Kidney epithelial cell (primary cell): ENCODE results near the gene HSBP1L1. TPM values are rescaled to one million over a fixed set of nuclear protein-coding genes. Genes with fewer than 3 reads are reported as not detected.

Experiments
- DNase-seq: peaks from one replicate; pipeline ENCODE4 v3.0.0-alpha.2; 2010; ENCODE audit warnings: low read depth
- H3K27me3 ChIP-seq: 2 replicates; pipeline ENCODE4 v1.6.0; 2011; ENCODE audit warnings: low read length; ENCODE audit not compliant: control insufficient read depth, insufficient read depth
- H3K36me3 ChIP-seq: 2 replicates; pipeline ENCODE4 v1.5.1; 2011; ENCODE audit warnings: low read length; ENCODE audit not compliant: control insufficient read depth, insufficient read depth
- H3K4me3 ChIP-seq: 2 replicates; pipeline ENCODE4 v1.5.1; 2011; ENCODE audit warnings: low read depth, mild to moderate bottlenecking, control low read depth, low read length
- total RNA-seq: library from RNA; depleted of rRNA; stranded (reverse); fragments of >200 nt; gene quantifications from 2 replicates; pipeline ENCODE4 v1.2.3, GENCODE V29; 2015
- TF ChIP-seq, protein P1 (sequence below): IDR thresholded peaks from 2 replicates; pipeline ENCODE4 v1.5.1; 2011; ENCODE audit warnings: mild to moderate bottlenecking, moderate library complexity, low read length, control low read depth, inconsistent platforms; ENCODE audit not compliant: insufficient read depth, poor library complexity, severe bottlenecking

The HSBP1L1 gene
- total RNA-seq, 1 donor from 2014 or later = 26.4 TPM

DNA sequence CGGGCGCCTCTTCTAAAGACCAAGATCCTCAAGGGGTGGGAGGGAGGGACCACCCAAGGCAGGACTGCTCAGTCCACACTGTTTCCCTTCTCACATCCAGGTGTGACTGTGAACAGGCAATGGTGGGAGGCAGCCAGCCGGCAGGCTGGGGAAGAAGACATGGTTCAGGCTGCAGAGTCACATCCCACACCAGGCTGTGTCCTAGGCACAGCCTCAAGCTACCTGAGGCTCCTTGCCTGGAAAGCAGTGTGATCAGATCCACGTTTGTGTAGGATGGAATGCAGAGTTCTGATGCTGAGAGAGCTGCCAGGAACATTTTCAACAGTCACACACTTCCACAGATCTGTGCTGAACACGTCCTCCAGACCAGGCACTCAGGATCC lies 29.4 kb upstream of the HSBP1L1 start:
- TF ChIP-seq, protein P1, sequence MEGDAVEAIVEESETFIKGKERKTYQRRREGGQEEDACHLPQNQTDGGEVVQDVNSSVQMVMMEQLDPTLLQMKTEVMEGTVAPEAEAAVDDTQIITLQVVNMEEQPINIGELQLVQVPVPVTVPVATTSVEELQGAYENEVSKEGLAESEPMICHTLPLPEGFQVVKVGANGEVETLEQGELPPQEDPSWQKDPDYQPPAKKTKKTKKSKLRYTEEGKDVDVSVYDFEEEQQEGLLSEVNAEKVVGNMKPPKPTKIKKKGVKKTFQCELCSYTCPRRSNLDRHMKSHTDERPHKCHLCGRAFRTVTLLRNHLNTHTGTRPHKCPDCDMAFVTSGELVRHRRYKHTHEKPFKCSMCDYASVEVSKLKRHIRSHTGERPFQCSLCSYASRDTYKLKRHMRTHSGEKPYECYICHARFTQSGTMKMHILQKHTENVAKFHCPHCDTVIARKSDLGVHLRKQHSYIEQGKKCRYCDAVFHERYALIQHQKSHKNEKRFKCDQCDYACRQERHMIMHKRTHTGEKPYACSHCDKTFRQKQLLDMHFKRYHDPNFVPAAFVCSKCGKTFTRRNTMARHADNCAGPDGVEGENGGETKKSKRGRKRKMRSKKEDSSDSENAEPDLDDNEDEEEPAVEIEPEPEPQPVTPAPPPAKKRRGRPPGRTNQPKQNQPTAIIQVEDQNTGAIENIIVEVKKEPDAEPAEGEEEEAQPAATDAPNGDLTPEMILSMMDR = no peak
- peaks cover 1% of the 10 kb centered on the region for H3K36me3 ChIP-seq
- DNase-seq = no peak

DNA sequence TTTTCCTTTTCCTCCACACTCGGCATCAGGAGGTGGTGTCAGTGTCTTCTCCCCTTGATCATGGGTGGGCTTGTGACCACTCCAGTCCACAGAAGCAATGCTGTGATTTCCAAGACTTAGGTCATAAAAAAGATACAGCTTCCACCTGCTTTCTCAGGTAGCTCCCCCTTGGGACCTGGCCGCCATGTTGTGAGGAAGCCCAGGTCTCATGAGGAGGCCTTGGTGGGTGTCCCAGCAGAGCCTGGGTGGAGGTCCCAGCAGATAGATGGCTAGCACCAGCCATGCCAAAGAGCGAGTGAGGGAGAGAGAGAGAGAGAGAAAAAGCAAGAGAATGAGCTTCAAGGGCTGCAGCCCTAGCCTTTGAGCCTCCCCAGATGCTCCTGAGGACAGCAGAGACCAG lies 28.9 kb upstream of the HSBP1L1 start:
- Histone ChIP-seq H3K4me3 (no peak overlapping the region), H3K27me3 (no peaks in the 10 kb centered on the region), H3K36me3 (peaks cover 1% of the 10 kb centered on the region)
- TF ChIP-seq, protein P1 = no peak
- no peak for DNase-seq

More for the DNA sequence above, 29.4 kb upstream of the HSBP1L1 start:
- Histone ChIP-seq H3K27me3 (no peaks in the 10 kb centered on the region), H3K4me3 (no peak overlapping the region)

DNA sequence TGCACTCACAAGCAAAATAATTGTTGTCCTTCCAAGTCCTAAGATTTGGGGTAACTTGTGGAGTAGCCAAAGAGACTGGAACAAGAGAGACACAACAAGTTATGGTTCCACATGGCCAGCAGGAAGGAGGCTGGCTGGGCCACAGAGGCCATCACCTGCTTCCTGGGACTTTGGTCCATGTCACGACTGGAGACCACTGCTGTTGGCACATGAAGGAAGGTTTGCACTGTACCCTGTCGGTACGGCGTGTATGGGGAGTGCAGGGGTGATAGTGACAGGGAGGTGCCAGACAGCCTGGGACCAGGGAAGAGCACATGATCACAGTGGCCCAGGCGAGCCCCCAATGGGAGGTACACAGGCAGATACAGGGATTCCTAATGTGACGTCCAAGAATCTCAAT lies 28.5 kb upstream of the HSBP1L1 start:
- Histone ChIP-seq H3K4me3 (no peak overlapping the region), H3K27me3 (no peaks in the 10 kb centered on the region), H3K36me3 (peaks cover 1% of the 10 kb centered on the region)
- TF ChIP-seq, protein P1 = no peak
- no peak for DNase-seq

DNA sequence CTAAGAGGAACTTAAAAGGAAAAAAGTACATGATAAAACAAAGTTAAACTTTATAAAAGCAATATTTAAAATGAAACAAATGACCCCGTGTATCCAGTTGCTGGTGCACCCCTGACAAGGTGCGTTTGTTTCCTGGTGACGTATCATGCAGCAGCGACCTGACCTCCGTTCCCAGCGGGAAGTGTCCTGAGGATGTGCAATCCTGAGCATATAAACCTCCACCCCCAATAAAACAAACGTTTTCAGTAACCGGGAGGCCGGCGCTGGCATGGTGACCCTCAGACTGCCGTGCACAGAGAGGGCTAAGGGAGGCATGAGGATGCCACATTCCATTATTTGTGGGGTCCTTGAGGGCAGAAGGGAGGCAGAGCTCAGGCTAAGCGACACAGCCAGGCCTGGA lies 27.8 kb upstream of the HSBP1L1 start:
- Histone ChIP-seq H3K27me3 (no peaks in the 10 kb centered on the region), H3K4me3 (no peak overlapping the region), H3K36me3 (peaks cover 1% of the 10 kb centered on the region)
- DNase-seq = no peak
- TF ChIP-seq, protein P1 = no peak

DNA sequence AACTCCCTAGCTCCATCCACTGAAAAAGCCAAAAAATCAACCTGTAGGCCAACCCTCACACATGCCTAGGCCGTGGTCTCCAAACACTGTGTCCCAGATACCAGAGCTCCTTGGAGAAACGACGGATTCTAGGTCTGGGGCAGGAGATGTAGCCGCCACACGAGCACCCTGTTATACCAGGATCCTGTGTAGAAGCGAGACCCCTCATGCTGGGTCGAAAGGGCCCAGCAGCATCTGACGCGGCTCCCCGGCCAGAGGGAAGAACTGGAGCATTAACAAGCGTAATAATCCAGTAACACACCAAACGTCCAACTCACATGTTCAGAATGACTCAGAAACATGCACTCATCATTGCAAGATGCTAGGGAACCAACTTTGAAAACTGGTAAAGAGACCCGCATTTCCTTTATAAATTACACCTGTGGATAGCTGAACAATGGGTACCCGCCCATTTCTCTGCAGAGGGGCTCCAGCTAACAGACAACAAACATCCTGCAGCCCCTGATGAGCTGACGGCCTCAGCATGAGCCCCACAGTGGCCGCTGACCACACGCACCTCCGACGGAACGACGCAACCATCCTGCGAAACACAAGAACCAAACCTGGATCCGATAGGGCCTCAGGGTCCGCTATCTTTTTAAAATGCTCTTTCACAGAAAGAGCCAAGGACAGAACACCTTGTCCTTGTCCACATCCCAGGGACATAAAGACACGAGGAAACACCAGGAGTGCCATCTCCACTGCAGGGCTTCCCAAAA lies 27.2 kb upstream of the HSBP1L1 start:
- TF ChIP-seq, protein P1 = no peak
- Histone ChIP-seq H3K36me3 (peaks cover 1% of the 10 kb centered on the region), H3K4me3 (no peak overlapping the region), H3K27me3 (no peaks in the 10 kb centered on the region)
- DNase-seq = no peak

DNA sequence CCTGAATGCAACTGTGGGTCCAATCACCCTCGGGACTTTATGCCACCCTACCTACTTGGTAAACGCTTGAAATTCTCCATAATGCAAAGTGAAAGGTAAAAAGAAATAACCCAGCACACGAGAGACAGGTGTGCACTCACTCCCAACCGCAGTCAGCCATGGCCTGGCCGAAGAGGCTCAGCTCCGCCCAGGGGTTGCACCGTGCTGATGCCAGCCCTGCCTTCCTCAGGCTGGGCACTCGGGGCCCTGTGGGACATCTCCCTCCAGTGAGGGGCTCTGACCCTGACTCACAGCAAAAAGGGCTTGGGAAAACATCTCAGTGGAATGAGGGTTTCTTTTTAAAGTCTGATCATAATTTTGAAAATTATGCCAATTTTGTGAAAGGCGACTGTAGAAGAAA lies 26.2 kb upstream of the HSBP1L1 start:
- H3K36me3 ChIP-seq = peaks cover 1% of the 10 kb centered on the region
- no peaks in the 10 kb centered on the region for H3K27me3 ChIP-seq
- H3K4me3 ChIP-seq = no peak overlapping the region
- TF ChIP-seq, protein P1 = no peak
- no peak for DNase-seq
